Measurements from ENCODE around the gene ALAS1. TPM values are rescaled to one million over a fixed set of nuclear protein-coding genes. Genes with fewer than 3 reads are reported as not detected.

ALAS1 gene
- total and polyA plus RNA-seq, 9 of the 15 experiments (the other 6 are each of a cell fraction or from before 2014, with no cell fraction given): 21.4 to 49.5 (median 34.4) TPM

GRCh38 chr3:52197499-52197841 lies 490 bp upstream of the ALAS1 start (continued):
- TF ChIP-seq MTA1 (IDR thresholded peaks at IDR 0.05; ENCODE audit: borderline replicate concordance) (no peak), REST (IDR thresholded peaks at IDR 0.05; ENCODE audit: borderline replicate concordance) (no peak), REST (CRISPR knock-in tag; IDR thresholded peaks at IDR 0.05; ENCODE audit: low read depth) (no peak), FOS (IDR thresholded peaks at IDR 0.05; ENCODE audit: extremely low read depth, insufficient read length) (no peak), CBX5 (IDR thresholded peaks at IDR 0.05; ENCODE audit: borderline replicate concordance, low read depth) (no peak), GTF3C2 (IDR thresholded peaks at IDR 0.05; ENCODE audit: borderline replicate concordance, extremely low read depth, insufficient read length) (no peak), SMARCA4 (IDR thresholded peaks at IDR 0.05) (no peak), SIN3A (IDR thresholded peaks at IDR 0.05; ENCODE audit: borderline replicate concordance in 2 of 2, control insufficient read depth in 1 of 2, low read depth in 2 of 2, low read length in 2 of 2) (no peak), ESRRA (IDR thresholded peaks at IDR 0.05; ENCODE audit: borderline replicate concordance, low read depth) (no peak), ZBTB11 (CRISPR knock-in tag; IDR thresholded peaks at IDR 0.05) (0 out of 6 replicates have a peak, but pooled peaks of 1 of the 3 experiments have one; percentile 38), ZNF589 (CRISPR knock-in tag; IDR thresholded peaks at IDR 0.05; ENCODE audit: low read depth) (0 out of 2 replicates have a peak, but pooled peaks have one; percentile 29), HDGF (IDR thresholded peaks at IDR 0.05) (0 out of 2 replicates have a peak, but pooled peaks have one; percentile 48)

Measured in K562 (cell line).